HepG2 (cell line): ENCODE results near the gene PFKFB4. TPM values are rescaled to one million over a fixed set of nuclear protein-coding genes. Genes with fewer than 3 reads are reported as not detected.

Experiments
- DPF2 ChIP-seq: sonication (generic); formaldehyde crosslinking; IDR thresholded peaks from 2 replicates; pipeline ENCODE4 v1.4.0; 2020; ENCODE audit warnings: mild to moderate bottlenecking, low read depth, missing genetic modification reagents, borderline replicate concordance
- EEA1 ChIP-seq: sonication (generic); formaldehyde crosslinking; IDR thresholded peaks from 2 replicates; pipeline ENCODE4 v1.5.1; 2020; ENCODE audit warnings: mild to moderate bottlenecking, missing genetic modification reagents, borderline replicate concordance
- EP300 ChIP-seq, 3 experiments: sonication (generic) in 1 of 3; formaldehyde crosslinking in 1 of 3; IDR thresholded peaks; 2 replicates each; pipeline versions ENCODE4 v1.5.1 to v1.6.1; 2011 to 2020; ENCODE audit warnings: low read depth in 2 of 3, low read length in 2 of 3, borderline replicate concordance in 1 of 3, improper control_type of control experiment in 1 of 3, mild to moderate bottlenecking in 1 of 3, missing genetic modification reagents in 1 of 3, moderate library complexity in 1 of 3
- FOXO1 ChIP-seq: sonication (generic); formaldehyde crosslinking; IDR thresholded peaks from 2 replicates; pipeline ENCODE4 v1.4.0; 2020; ENCODE audit warnings: missing genetic modification reagents
- NR0B2 ChIP-seq: sonication (generic); formaldehyde crosslinking; IDR thresholded peaks from 2 replicates; pipeline ENCODE4 v1.4.0; 2020; ENCODE audit warnings: mild to moderate bottlenecking, missing genetic modification reagents
- PBX3 ChIP-seq: sonication (generic); formaldehyde crosslinking; IDR thresholded peaks from 2 replicates; pipeline ENCODE4 v1.8.1; 2023; ENCODE audit warnings: missing genetic modification reagents, inconsistent platforms, borderline replicate concordance
- PCBP2 ChIP-seq: fragments of 200-400 bp; formaldehyde crosslinking; optimal IDR thresholded peaks from 2 replicates; pipeline ENCODE3; 2018; ENCODE audit warnings: low read length, low read depth; ENCODE audit not compliant: poor library complexity, severe bottlenecking
- RARG ChIP-seq: sonication (generic); formaldehyde crosslinking; IDR thresholded peaks from 2 replicates; pipeline ENCODE4 v1.4.0; 2020; ENCODE audit warnings: low read depth, mild to moderate bottlenecking, missing genetic modification reagents
- ZNF264 ChIP-seq: sonication (generic); formaldehyde crosslinking; IDR thresholded peaks from 2 replicates; pipeline ENCODE4 v1.4.0; 2020; ENCODE audit warnings: missing genetic modification reagents
- ZNF367 ChIP-seq: sonication (generic); formaldehyde crosslinking; IDR thresholded peaks from 2 replicates; pipeline ENCODE4 v1.4.0; 2020; ENCODE audit warnings: missing genetic modification reagents, borderline replicate concordance
- ZNF543 ChIP-seq: sonication (generic); formaldehyde crosslinking; IDR thresholded peaks from 2 replicates; pipeline ENCODE4 v1.4.0; 2020; ENCODE audit warnings: mild to moderate bottlenecking, missing genetic modification reagents
- ZNF563 ChIP-seq: sonication (generic); formaldehyde crosslinking; IDR thresholded peaks from 2 replicates; pipeline ENCODE4 v1.8.0; 2022; ENCODE audit warnings: mild to moderate bottlenecking, moderate library complexity, missing genetic modification reagents
- ZNF841 ChIP-seq: sonication (generic); formaldehyde crosslinking; IDR thresholded peaks from 2 replicates; pipeline ENCODE4 v1.8.1; 2023; ENCODE audit warnings: missing genetic modification reagents, borderline replicate concordance
- ZNF879 ChIP-seq: sonication (generic); formaldehyde crosslinking; IDR thresholded peaks from 2 replicates; pipeline ENCODE4 v1.8.1; 2023; ENCODE audit warnings: missing genetic modification reagents
- ZSCAN9 ChIP-seq: IDR thresholded peaks from 2 replicates; pipeline ENCODE4 v1.6.1; 2016; ENCODE audit warnings: borderline replicate concordance
- polyA plus RNA-seq, 8 experiments: library from polyadenylated mRNA; depleted of rRNA in 3 of 8; stranded (reverse) in 7 of 8; unstranded in 1 of 8; fragments of >200 nt; fragmentation: Illumina TruSeq in 4 of 8; extraction: Trizol in 4 of 8; gene quantifications; 2 replicates each; pipeline versions ENCODE4 v1.2.1 to v1.2.3, GENCODE V29; 2011 to 2016; ENCODE audit warnings: low read depth in 4 of 8, missing spikeins in 1 of 8, mixed read lengths in 1 of 8; ENCODE audit not compliant: insufficient read depth in 1 of 8
- total RNA-seq, 5 experiments: library from RNA; depleted of rRNA; stranded (reverse); fragments of >200 nt; fragmentation: Illumina TruSeq; extraction: Trizol; gene quantifications; 2 replicates each; pipeline ENCODE4 v1.2.3, GENCODE V29; 2016; ENCODE audit warnings: low read depth in 1 of 5
- TF ChIP-seq, protein P1 (sequence below): sonication (generic); formaldehyde crosslinking; IDR thresholded peaks from 2 replicates; pipeline ENCODE4 v1.5.0; 2020; ENCODE audit warnings: mild to moderate bottlenecking, missing genetic modification reagents
- TF ChIP-seq, protein P2 (sequence below): sonication (generic); formaldehyde crosslinking; IDR thresholded peaks from 2 replicates; pipeline ENCODE4 v1.4.0; 2020; ENCODE audit warnings: missing genetic modification reagents
- TF ChIP-seq, protein P3 (sequence below): IDR thresholded peaks from 2 replicates; pipeline ENCODE4 v1.6.1; 2016; ENCODE audit warnings: low read depth, borderline replicate concordance

Gene PFKFB4
- total and polyA plus RNA-seq, 2 of the 13 experiments (the other 11 are each of a cell fraction or from before 2014, with no cell fraction given), result 7.1 to 103 TPM

GRCh38 chr3:48556796-48557626 lies at the start of gene PFKFB4 (continued):
- TF ChIP-seq, protein P1, sequence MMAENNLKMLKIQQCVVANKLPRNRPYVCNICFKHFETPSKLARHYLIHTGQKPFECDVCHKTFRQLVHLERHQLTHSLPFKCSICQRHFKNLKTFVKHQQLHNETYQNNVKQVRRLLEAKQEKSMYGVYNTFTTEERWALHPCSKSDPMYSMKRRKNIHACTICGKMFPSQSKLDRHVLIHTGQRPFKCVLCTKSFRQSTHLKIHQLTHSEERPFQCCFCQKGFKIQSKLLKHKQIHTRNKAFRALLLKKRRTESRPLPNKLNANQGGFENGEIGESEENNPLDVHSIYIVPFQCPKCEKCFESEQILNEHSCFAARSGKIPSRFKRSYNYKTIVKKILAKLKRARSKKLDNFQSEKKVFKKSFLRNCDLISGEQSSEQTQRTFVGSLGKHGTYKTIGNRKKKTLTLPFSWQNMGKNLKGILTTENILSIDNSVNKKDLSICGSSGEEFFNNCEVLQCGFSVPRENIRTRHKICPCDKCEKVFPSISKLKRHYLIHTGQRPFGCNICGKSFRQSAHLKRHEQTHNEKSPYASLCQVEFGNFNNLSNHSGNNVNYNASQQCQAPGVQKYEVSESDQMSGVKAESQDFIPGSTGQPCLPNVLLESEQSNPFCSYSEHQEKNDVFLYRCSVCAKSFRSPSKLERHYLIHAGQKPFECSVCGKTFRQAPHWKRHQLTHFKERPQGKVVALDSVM (CRISPR knock-in tag), result no peak
- TF ChIP-seq RARG, result no peak
- TF ChIP-seq PCBP2, result no peak
- TF ChIP-seq, protein P2, sequence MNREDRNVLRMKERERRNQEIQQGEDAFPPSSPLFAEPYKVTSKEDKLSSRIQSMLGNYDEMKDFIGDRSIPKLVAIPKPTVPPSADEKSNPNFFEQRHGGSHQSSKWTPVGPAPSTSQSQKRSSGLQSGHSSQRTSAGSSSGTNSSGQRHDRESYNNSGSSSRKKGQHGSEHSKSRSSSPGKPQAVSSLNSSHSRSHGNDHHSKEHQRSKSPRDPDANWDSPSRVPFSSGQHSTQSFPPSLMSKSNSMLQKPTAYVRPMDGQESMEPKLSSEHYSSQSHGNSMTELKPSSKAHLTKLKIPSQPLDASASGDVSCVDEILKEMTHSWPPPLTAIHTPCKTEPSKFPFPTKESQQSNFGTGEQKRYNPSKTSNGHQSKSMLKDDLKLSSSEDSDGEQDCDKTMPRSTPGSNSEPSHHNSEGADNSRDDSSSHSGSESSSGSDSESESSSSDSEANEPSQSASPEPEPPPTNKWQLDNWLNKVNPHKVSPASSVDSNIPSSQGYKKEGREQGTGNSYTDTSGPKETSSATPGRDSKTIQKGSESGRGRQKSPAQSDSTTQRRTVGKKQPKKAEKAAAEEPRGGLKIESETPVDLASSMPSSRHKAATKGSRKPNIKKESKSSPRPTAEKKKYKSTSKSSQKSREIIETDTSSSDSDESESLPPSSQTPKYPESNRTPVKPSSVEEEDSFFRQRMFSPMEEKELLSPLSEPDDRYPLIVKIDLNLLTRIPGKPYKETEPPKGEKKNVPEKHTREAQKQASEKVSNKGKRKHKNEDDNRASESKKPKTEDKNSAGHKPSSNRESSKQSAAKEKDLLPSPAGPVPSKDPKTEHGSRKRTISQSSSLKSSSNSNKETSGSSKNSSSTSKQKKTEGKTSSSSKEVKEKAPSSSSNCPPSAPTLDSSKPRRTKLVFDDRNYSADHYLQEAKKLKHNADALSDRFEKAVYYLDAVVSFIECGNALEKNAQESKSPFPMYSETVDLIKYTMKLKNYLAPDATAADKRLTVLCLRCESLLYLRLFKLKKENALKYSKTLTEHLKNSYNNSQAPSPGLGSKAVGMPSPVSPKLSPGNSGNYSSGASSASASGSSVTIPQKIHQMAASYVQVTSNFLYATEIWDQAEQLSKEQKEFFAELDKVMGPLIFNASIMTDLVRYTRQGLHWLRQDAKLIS (CRISPR knock-in tag), result no peak
- TF ChIP-seq ZNF879 (CRISPR knock-in tag), result no peak
- no peak for TF ChIP-seq PBX3 (CRISPR knock-in tag)
- peak; percentile 33; the same call in 1 of the 2 replicates for TF ChIP-seq DPF2 (CRISPR knock-in tag)
- peak; percentile 70; the same call in 1 of the 2 replicates for TF ChIP-seq ZNF563 (CRISPR knock-in tag)
- 0 out of 2 replicates have a peak, but pooled peaks have one; percentile 58 for TF ChIP-seq ZNF543
- TF ChIP-seq ZNF841 (CRISPR knock-in tag), result no peak
- TF ChIP-seq NR0B2, result no peak
- TF ChIP-seq ZNF367 (CRISPR knock-in tag), result no peak
- peak; percentile 36 for TF ChIP-seq ZNF264 (CRISPR knock-in tag)
- no peak for TF ChIP-seq EEA1 (CRISPR knock-in tag)
- TF ChIP-seq, protein P3, sequence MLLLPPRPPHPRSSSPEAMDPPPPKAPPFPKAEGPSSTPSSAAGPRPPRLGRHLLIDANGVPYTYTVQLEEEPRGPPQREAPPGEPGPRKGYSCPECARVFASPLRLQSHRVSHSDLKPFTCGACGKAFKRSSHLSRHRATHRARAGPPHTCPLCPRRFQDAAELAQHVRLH (CRISPR knock-in tag), result no peak
- peak; percentile 89 for TF ChIP-seq ZSCAN9 (CRISPR knock-in tag)
- TF ChIP-seq EP300 (IDR thresholded peaks at IDR 0.05; ENCODE audit: low read depth in 2 of 2, low read length in 2 of 2), result peak in 1 of 2 experiments; percentile 34; a peak in 1 of 4 replicates
- no peak for TF ChIP-seq EP300 (CRISPR knock-in tag; IDR thresholded peaks at IDR 0.05; ENCODE audit: borderline replicate concordance)
- peak; percentile 76 for TF ChIP-seq FOXO1 (CRISPR knock-in tag)
